K562 (cell line): Measurements from ENCODE around the gene CBL. TPM values are rescaled to one million over a fixed set of nuclear protein-coding genes. Genes with fewer than 3 reads are reported as not detected.

Source experiments
- ATAC-seq: fragments of 200-7000 bp; cut with Tn5 transposase; 3 replicates; pipeline ENCODE4 v1.9.1; 2020; ENCODE audit warnings: moderate library complexity
- BruUV-seq: library from RNA; stranded (reverse); fragments of 400-500 nt; replicated peaks from 2 replicates; lab custom pipeline; 2021; lab: Mats Ljungman, UMichigan
- CTCF ChIA-PET: fragments of 300-600 bp; formaldehyde crosslinking; extraction: SDS; loops from one replicate; lab custom pipeline; 2021; ENCODE audit warnings: low intra/inter-chr PET ratio; lab: Yijun Ruan, JAX
- POLR2A ChIA-PET: fragments of 300-600, 350-650 bp; sonication (Branson Sonifier 250); formaldehyde crosslinking; extraction: SDS; loops from one replicate; lab custom pipeline; 2021; ENCODE audit warnings: antibody characterized with exemption, inconsistent platforms; lab: Yijun Ruan, JAX
- DNase-seq, 4 experiments: peaks; one replicate each; pipeline versions ENCODE4 v3.0.0 to v3.0.0-alpha.2; 2011 to 2018; ENCODE audit warnings: low spot score in 3 of 4, mixed read lengths in 3 of 4; ENCODE audit errors: extremely low read depth in 1 of 4
- FAIRE-seq: peaks from 2 replicates; lab custom pipeline; 2011; peaks lifted over from hg19 to GRCh38; lab: Jason Lieb, UNC
- H2AFZ ChIP-seq: 2 replicates; pipeline ENCODE4 v1.6.0; 2011; ENCODE audit warnings: low read depth, low read length, control low read depth, inconsistent platforms
- H3K27ac ChIP-seq: fragments of 200-600 bp; 3 replicates; pipeline ENCODE4 v1.8.0; 2011; ENCODE audit warnings: low read depth, mild to moderate bottlenecking, control low read depth, inconsistent platforms, low read length, moderate library complexity, mixed read lengths; ENCODE audit errors: extremely low read depth
- H3K27me3 ChIP-seq, 2 experiments: fragments of 300-600 bp in 1 of 2; 2 replicates in 1 of 2; 3 replicates in 1 of 2; pipeline versions ENCODE4 v1.6.0 to v1.8.0; 2011; ENCODE audit warnings: inconsistent platforms in 2 of 2, low read length in 2 of 2, mild to moderate bottlenecking in 1 of 2, mixed read lengths in 1 of 2, moderate library complexity in 1 of 2; ENCODE audit not compliant: control insufficient read depth in 2 of 2, insufficient read depth in 2 of 2
- H3K36me3 ChIP-seq: fragments of 300-600 bp; 3 replicates; pipeline ENCODE4 v1.8.0; 2011; ENCODE audit warnings: mild to moderate bottlenecking, low read length, inconsistent platforms; ENCODE audit not compliant: control insufficient read depth, insufficient read depth
- H3K4me1 ChIP-seq, 2 experiments: fragments of 200-600 bp in 1 of 2; replicated peaks in 1 of 2; 2 replicates in 1 of 2; 3 replicates in 1 of 2; pipeline versions ENCODE4 v1.5.1 to v1.8.0; 2011; ENCODE audit warnings: inconsistent platforms in 2 of 2, low read length in 2 of 2, mild to moderate bottlenecking in 1 of 2, mixed read lengths in 1 of 2, moderate library complexity in 1 of 2; ENCODE audit not compliant: control insufficient read depth in 2 of 2, insufficient read depth in 2 of 2
- H3K4me2 ChIP-seq: 2 replicates; pipeline ENCODE4 v1.6.1; 2011; ENCODE audit warnings: low read length, control low read depth, inconsistent platforms, mixed read lengths; ENCODE audit not compliant: insufficient read depth
- H3K4me3 ChIP-seq: fragments of 200-600 bp; sonication (generic), shearing (Covaris generic); 2 replicates; pipeline ENCODE4 v1.5.1; 2016; ENCODE audit warnings: control low read depth, inconsistent platforms
- H3K79me2 ChIP-seq: fragments of 200-600 bp; 3 replicates; pipeline ENCODE4 v1.8.0; 2011; ENCODE audit warnings: low read length, inconsistent platforms; ENCODE audit not compliant: control insufficient read depth, insufficient read depth
- H3K9ac ChIP-seq, 2 experiments: 2 replicates each; pipeline versions ENCODE4 v1.6.0 to v1.6.1; 2011; ENCODE audit warnings: low read depth in 2 of 2, low read length in 2 of 2, control low read depth in 1 of 2, inconsistent platforms in 1 of 2, mild to moderate bottlenecking in 1 of 2, mixed read lengths in 1 of 2; ENCODE audit not compliant: insufficient read depth in 1 of 2
- H3K9me1 ChIP-seq: one replicate; pipeline ENCODE4 v1.6.0; 2011; ENCODE audit warnings: inconsistent platforms, mild to moderate bottlenecking, low read length, moderate library complexity; ENCODE audit not compliant: control insufficient read depth, insufficient read depth
- H3K9me3 ChIP-seq: replicated peaks from 2 replicates; pipeline ENCODE4 v1.5.1; 2011; ENCODE audit warnings: low read depth, low read length, inconsistent platforms; ENCODE audit not compliant: control insufficient read depth, insufficient read depth
- H4K20me1 ChIP-seq: replicated peaks from 2 replicates; pipeline ENCODE4 v1.6.1; 2011; ENCODE audit warnings: low read length, inconsistent platforms, mixed read lengths; ENCODE audit not compliant: control insufficient read depth, insufficient read depth
- DPF2 ChIP-seq: fragments of 450-650 bp; IDR thresholded peaks from 2 replicates; pipeline ENCODE4 v1.6.1; 2016
- HNRNPL ChIP-seq: fragments of 200-400 bp; formaldehyde crosslinking; IDR thresholded peaks from 2 replicates; pipeline ENCODE4 v1.6.1; 2017; ENCODE audit warnings: low read depth, mild to moderate bottlenecking, low read length
- JUND ChIP-seq, 2 experiments: IDR thresholded peaks; 2 replicates in 1 of 2; 3 replicates in 1 of 2; pipeline ENCODE4 v1.6.1; 2011; ENCODE audit warnings: borderline replicate concordance in 2 of 2, low read depth in 2 of 2, low read length in 2 of 2, improper control_type of control experiment in 1 of 2, missing biosample characterization in 1 of 2, missing genetic modification characterization in 1 of 2, missing genetic modification reagents in 1 of 2
- KDM4B ChIP-seq, 2 experiments: fragments of 450-650 bp in 1 of 2; sonication (generic) in 1 of 2; IDR thresholded peaks; 2 replicates each; pipeline ENCODE4 v1.6.1; 2016 to 2017; ENCODE audit warnings: borderline replicate concordance in 2 of 2, antibody characterized with exemption in 1 of 2, low read depth in 1 of 2, mild to moderate bottlenecking in 1 of 2
- PRMT5 ChIP-seq: sonication (generic); formaldehyde crosslinking; IDR thresholded peaks from 2 replicates; pipeline ENCODE4 v1.5.0; 2020; ENCODE audit warnings: missing genetic modification reagents
- RERE ChIP-seq: sonication (generic); formaldehyde crosslinking; IDR thresholded peaks from 2 replicates; pipeline ENCODE4 v1.8.0; 2023; ENCODE audit warnings: missing genetic modification reagents, mild to moderate bottlenecking, borderline replicate concordance
- ZNF384 ChIP-seq: IDR thresholded peaks from 2 replicates; pipeline ENCODE4 v1.6.1; 2012; ENCODE audit warnings: low read depth, low read length, improper control_type of control experiment
- WGBS: fragments of 100-300 bp; shearing (Covaris generic); methylation state at CpG from one replicate; pipeline ENCODE4 v1.1.6; 2016; ENCODE audit warnings: low coverage, mixed read lengths; ENCODE audit not compliant: insufficient coverage; ENCODE audit errors: missing lambda C conversion rate; 5-methylcytosine and 5-hydroxymethylcytosine counted together
- in situ Hi-C: fragments of 300-500 bp; cut with MboI; formaldehyde crosslinking; loops from 4 replicates; pipeline ENCODE4 v1.15.0; 2018; ENCODE audit warnings: inconsistent platforms, mixed read lengths
- intact Hi-C: fragments of 100-400 bp; cut with micrococcal nuclease; formaldehyde crosslinking; loops from 2 replicates; pipeline ENCODE4 v1.14.2; 2022
- polyA plus RNA-seq, 8 experiments: library from polyadenylated mRNA; depleted of rRNA in 4 of 8; stranded (reverse) in 5 of 8; unstranded in 3 of 8; fragments of >200 nt; fragmentation: Nextera tagmentation in 2 of 8; fragmentation: Illumina TruSeq in 1 of 8; extraction: Ambion mirVana in 2 of 8; extraction: Trizol in 1 of 8; gene quantifications; 2 replicates each; pipeline versions ENCODE4 v1.2.1 to v1.2.3, GENCODE V29; 2011 to 2014; ENCODE audit warnings: inconsistent platforms in 1 of 8, missing spikeins in 1 of 8
- total RNA-seq, 7 experiments: library from RNA; depleted of rRNA in 6 of 7; stranded (reverse); fragments of >200 nt in 6 of 7; fragmentation: Illumina TruSeq in 2 of 7; extraction: Trizol in 2 of 7; gene quantifications; 2 replicates each; pipeline versions ENCODE4 v1.2.1 to v1.2.3, GENCODE V29; 2011 to 2021; ENCODE audit warnings: low replicate concordance in 1 of 7

Gene CBL
- total and polyA plus RNA-seq, 9 of the 15 experiments (the other 6 are each of a cell fraction or from before 2014, with no cell fraction given): 3.2 to 24.9 (median 9.9) TPM

GRCh38 chr11:119249671-119250010, 43.5 kb downstream of the CBL start:
- CTCF ChIA-PET: no interaction called here
- POLR2A ChIA-PET: interaction anchor here (0.6 to 1.4 kb wide), 7 partner anchors 15 to 155 kb away, joined by 3 to 4 read pairs (median 3); partner anchors contain the start of gene CBL
- no peaks in the 10 kb centered on the region for H3K9me3 ChIP-seq
- peak; percentile 34; the same call in 1 of the 2 replicates for TF ChIP-seq JUND (IDR thresholded peaks at IDR 0.05; ENCODE audit: borderline replicate concordance, low read depth, low read length)
- no peak for TF ChIP-seq JUND (tag; IDR thresholded peaks at IDR 0.05; ENCODE audit: borderline replicate concordance, low read depth, low read length)
- TF ChIP-seq KDM4B (IDR thresholded peaks at IDR 0.05; ENCODE audit: borderline replicate concordance in 2 of 2, low read depth in 1 of 2): no peak
- no peak for TF ChIP-seq ZNF384
- TF ChIP-seq DPF2: peak; percentile 35; the same call in 1 of the 2 replicates
- no peak for TF ChIP-seq PRMT5 (CRISPR knock-in tag)
- TF ChIP-seq HNRNPL: no peak
- no peak for TF ChIP-seq RERE (CRISPR knock-in tag)
- DNase-seq (peak in 1 of 4 experiments; percentile 16), FAIRE-seq (peak; percentile 19), ATAC-seq (peak; percentile 55)
- in situ Hi-C loops (no loop called here), intact Hi-C loops (no loop called here)
- peaks cover 4% of the 10 kb centered on the region; the same call in 1 of the 3 replicates for H3K79me2 ChIP-seq
- peak overlapping the region in 1 of 2 experiments; percentile 2; a peak in 1 of 4 replicates for H3K9ac ChIP-seq
- H3K4me1 ChIP-seq: peaks cover 0 to 16% of the 10 kb centered on the region in 2 experiments; a peak in 2 of 5 replicates
- H3K4me3 ChIP-seq: no peak overlapping the region
- peaks cover 3% of the 10 kb centered on the region; the same call in 1 of the 3 replicates for H3K36me3 ChIP-seq
- no peak overlapping the region for H2AFZ ChIP-seq
- H3K4me2 ChIP-seq: no peak overlapping the region
- H3K9me1 ChIP-seq: no peaks in the 10 kb centered on the region
- no peak overlapping the region; the same call in 2 of the 3 replicates for H3K27ac ChIP-seq
- 12% methylated on average over 1 of the region's 1 CpG for WGBS
- no TSS peak for BruUV-seq
- H4K20me1 ChIP-seq: no peaks in the 10 kb centered on the region
- no peaks in the 10 kb centered on the region for H3K27me3 ChIP-seq
